SH-SY5Y (cell line): ENCODE measurements around the gene NEU2.

Experiments used
- GATA2 ChIP-seq: IDR thresholded peaks from 2 replicates; pipeline ENCODE4 v1.6.1; 2011; ENCODE audit warnings: mild to moderate bottlenecking, low read depth, low read length
- GATA3 ChIP-seq: IDR thresholded peaks from 2 replicates; pipeline ENCODE4 v1.6.1; 2011; ENCODE audit warnings: low read depth, mild to moderate bottlenecking, low read length, moderate library complexity

GRCh38 chr2:233034091-233034882 lies 1.8 kb downstream of the NEU2 start:
- TF ChIP-seq GATA2: no peak
- no peak for TF ChIP-seq GATA3
